Activated CD8-positive, alpha-beta memory T cell treated with anti-CD3 and anti-CD28 coated beads for 36 hours (primary cell): ENCODE results near the gene ICOSLG. TPM values are rescaled to one million over a fixed set of nuclear protein-coding genes. Genes with fewer than 3 reads are reported as not detected.
"Not testable (repeated sequence)": the region's sequence is repeated elsewhere in the genome, so short reads cannot be mapped to it uniquely, and the experiment has no call there.

Source experiments
- CTCF ChIA-PET: fragments of 350-600 bp; sonication (Branson Sonifier 250); formaldehyde crosslinking; loops from one replicate; lab custom pipeline; 2021; ENCODE audit warnings: antibody characterized with exemption; lab: Charles Lee
- POLR2A ChIA-PET: fragments of 350-600 bp; sonication (Branson Sonifier 250); formaldehyde crosslinking; loops from one replicate; lab custom pipeline; 2021; ENCODE audit warnings: antibody characterized with exemption; lab: Charles Lee
- total RNA-seq, 2 experiments: library from RNA; stranded (reverse); gene quantifications; one replicate each; pipeline ENCODE4 v1.2.3, GENCODE V29; 2021

Gene ICOSLG
- total RNA-seq, 2 experiments from 2014 or later: 1.2 to 1.4 TPM

DNA sequence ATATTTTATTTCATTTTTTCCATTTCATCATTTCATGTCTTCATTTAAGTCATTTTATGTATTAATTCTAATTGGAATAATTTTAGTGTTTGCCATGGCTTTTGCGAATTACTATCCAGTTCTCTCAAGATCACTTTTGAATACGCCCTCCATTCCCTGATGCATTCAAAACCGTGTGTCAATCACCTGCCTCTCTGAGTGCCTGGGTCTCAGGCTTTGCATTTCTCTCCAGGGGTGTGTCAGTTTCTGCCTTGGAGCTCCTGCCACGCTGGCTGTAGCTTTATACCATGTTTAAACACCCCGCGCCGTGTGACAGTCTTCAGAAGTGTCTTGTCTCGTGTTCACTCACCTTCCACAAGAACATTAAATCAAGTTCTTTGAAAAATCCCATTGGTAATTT, 28.3 kb upstream of the ICOSLG start:
- POLR2A ChIA-PET: no interaction called here
- CTCF ChIA-PET: no interaction called here

DNA sequence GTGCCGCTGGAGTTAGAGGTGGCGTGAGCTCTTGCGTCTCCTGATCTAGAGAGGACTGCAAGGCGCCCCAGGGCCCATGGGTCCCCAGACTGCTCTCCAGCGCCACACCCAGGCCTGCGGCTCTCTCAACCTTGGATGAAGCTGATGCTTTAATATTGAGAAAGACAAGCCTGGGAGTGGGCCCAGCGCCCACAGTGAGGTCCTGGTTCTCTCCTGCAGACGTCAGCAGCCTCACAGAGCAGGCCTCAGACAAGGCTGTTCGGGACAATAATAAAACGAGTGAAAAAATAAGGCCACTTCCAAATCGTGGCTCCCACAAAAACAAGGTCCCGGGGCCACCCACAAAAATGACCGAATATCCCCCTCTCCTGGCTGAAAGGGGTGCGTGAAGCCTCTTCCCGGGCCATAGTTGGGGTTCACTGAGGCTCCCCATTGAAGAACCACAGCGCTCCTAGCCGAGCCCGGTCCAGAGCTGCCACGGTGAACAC, 27.0 kb upstream of the ICOSLG start:
- ChIA-PET POLR2A (no interaction called here), CTCF (interaction anchor here (0.9 kb wide), 1 partner anchor 11 kb away, joined by 4 read pairs; no protein-coding TSS in a partner anchor)

DNA sequence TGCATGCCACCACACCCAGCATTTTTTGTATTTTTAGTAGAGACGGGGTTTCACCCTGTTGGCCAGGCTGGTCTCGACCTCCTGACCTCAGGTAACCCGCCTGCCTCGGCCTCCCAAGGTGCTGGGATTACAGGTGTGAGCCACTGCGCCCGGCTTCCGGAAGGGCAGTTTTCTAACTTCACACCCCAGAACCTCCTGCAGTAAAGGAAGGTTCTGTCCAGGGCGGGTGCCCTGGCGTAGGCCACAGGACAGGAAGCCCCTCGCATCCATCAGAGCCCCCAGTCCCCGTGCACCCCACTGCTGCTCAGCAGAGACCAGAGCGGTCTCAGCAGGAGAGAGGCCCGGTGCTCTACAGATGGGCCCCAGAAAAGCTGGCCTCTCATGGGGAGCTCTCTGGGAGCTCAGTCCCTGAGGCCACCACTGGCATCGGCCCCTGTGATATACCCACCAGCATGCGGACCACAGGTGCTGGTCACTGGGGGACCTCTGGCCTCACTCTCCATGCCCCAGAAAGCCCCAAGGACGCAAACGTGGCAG, 25.1 kb upstream of the ICOSLG start:
- ChIA-PET POLR2A (no interaction called here), CTCF (interaction anchor here (1.2 to 1.4 kb wide), 2 partner anchors 16 to 38 kb away, joined by 3 read pairs; no protein-coding TSS in a partner anchor)

DNA sequence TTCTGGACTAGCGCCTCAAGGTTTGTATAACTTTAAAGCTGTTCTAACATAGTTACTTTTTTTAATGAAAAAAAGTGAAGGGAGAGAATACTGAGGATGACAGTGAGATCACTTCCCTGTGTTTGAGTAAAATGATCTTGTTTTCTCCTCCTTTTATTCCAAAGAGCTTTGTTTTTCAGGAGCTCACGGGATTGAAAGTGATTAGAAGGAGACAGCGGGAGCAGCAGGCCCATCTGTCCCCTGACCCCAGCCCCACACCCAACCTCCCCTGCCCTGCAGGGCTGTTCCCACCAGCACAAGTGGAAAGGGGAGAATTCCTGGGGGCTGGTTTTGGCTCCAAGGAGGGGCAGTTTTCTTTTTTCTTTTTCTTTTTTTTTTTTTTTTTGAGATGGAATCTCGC, 23.0 kb upstream of the ICOSLG start:
- ChIA-PET CTCF (no interaction called here), POLR2A (no interaction called here)

DNA sequence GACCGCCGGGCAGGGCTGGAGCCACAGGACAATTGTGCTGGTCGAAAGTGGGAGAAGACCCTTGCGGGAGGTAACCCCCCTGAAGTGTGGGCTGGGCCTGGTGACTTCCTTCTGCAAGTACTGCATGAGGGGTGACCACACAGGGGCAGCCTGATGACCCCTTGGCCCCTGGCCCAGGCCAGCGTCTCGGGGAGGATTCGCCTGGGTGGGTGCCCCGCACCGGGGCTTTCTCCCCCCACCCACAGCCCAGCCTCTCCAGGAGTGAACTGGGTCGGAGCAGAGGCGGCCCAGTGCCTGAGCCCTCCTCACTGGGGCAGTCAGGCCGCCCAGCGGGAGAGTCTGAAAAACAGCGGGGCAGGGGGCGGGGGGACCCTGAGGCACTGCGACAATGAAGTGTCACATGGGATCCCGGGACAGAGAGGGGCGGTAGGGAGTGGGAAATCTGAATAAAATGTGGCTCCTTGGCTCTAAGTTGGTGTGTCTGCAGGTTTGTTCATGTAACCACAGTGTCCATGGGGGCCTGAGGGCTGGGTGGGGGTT, 22.5 kb upstream of the ICOSLG start:
- ChIA-PET CTCF (no interaction called here), POLR2A (no interaction called here)

DNA sequence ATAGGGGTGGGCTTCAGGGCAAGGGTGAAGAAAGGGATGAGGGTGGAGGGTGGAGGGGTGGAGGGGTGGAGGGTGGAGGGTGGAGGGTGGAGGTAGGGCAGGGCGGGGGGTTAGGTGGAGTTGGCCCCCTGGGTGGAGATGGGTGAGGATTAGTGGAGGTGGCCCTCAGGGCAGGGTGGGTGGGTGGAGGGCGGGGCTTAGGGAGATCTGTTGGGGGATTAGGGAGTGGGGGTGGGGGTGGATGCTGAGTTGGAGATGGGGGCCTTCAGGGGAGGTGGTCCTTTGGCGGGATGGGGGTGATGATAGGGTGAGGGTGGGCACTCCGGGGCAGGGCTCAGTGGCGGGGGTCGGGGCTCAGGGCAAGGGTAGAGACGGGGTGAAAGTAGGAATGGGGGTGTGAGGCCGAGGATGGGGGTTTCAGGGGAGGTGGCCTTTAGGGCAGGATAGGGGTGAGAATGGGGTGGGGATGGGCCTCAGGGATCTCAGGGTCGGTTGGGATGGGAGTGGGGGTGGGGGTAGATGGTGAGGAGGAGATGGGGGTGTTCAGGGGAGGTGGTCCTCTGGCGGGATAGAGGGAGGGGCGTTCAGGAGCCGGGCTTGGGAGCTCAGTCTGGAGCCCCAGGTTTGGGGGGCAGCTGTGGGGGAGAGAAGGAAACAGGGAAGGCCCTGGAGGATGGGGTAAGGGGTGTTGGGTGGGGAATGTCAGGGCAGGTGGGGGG, 21.8 kb upstream of the ICOSLG start:
- CTCF ChIA-PET: no interaction called here
- POLR2A ChIA-PET: no interaction called here

DNA sequence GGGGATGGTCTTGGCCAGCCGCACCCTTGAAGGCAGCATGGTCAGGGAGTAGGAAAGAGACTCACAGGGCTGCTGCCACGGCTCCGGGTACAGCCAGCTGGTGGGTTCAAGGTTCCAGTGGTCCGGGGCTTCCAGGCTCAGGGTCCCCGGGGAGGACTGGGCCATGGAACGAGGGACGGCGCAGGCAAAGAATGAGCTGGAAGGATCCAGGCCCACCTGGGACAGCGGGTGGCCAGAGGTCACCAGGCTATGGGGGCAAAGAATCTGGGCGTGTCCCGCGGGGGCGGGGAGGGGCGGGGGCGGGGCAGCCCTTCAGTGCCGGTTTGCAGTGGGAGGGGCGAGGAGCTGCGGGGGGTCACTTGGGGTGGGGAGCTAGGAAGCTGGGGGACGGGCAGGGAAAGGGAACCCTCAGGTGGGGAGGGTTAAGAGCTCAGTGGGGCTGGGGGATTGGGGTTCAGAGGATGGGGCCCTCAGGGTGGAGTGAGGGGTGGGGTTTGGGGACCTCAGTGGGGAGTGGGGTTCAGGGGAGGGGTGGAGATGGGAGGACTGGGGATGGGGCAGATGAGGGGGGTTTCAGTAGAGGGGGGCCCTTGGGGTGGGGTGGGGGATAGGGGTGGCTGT, 21.0 kb upstream of the ICOSLG start, which contains the start of gene DNMT3L:
Gene DNMT3L, minus strand, starts transcription at position 223 of the 621 bp plus-strand sequence. CDS start 638 bp downstream, outside the sequence.
- CTCF ChIA-PET: no interaction called here
- POLR2A ChIA-PET: interaction anchor here (0.6 kb wide), 1 partner anchor 138 kb away, joined by 3 read pairs; no protein-coding TSS in a partner anchor

DNA sequence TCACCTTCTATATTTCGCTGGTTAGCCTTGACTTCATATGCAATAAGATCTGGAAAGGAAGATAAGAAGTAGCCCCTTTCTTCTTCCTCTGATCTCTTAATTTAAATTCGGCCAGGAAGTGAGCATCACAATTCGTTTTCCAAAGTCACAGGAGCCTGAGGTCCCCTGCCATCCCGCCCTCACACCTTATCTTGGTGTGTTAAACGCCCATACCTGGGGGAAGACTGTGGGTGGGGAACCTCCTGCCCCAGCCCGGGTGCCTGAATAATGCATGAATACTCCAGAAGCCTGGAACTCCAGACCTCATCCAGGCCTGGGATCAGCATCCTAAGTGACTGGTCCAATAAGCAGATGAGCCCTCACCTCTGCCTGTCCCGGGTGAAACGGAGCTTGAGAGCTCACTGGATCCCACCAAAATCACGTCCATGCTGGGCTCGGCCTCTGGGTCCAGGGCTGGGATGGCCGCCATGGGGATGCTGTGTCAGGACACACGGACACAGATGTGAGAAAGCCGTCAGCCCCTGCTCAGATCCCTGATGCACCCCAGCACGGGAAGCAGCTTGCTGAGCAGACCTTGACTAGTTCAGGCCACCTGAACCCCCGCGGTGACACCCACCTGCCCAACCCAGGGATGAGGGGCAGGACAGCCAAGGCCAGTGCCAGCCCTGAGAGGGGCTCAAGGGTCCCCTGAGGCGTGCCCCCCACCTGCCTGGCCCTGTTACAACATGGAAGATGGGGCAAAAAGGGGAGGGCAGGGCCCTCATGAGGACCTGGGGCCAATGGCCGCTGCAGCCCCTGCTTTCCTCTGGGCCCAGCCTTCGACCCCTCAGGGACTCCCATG, 20.3 kb upstream of the ICOSLG start:
- POLR2A ChIA-PET: interaction anchor here (0.6 kb wide), 1 partner anchor 139 kb away, joined by 3 read pairs; no protein-coding TSS in a partner anchor
- CTCF ChIA-PET: no interaction called here

DNA sequence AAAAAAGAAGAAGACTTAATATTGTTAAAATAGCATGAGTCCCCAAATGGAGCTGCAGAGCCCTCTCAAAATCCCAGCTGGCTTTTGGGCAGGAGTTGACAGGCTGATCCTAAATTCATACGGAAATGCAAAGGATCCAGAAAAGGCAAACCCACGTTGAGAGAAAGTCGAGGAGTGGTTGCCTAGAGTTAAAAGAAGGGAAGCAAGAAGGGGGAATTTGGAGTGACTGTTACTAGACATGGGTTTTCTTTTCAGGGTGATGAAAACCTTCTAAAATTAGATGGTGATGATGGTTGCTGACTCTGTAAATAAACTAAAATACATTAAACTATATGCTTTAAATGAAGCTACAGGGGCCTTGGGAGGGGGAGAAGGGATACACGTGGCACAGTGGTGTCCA, 19.3 kb upstream of the ICOSLG start:
- ChIA-PET POLR2A (no interaction called here), CTCF (no interaction called here)

DNA sequence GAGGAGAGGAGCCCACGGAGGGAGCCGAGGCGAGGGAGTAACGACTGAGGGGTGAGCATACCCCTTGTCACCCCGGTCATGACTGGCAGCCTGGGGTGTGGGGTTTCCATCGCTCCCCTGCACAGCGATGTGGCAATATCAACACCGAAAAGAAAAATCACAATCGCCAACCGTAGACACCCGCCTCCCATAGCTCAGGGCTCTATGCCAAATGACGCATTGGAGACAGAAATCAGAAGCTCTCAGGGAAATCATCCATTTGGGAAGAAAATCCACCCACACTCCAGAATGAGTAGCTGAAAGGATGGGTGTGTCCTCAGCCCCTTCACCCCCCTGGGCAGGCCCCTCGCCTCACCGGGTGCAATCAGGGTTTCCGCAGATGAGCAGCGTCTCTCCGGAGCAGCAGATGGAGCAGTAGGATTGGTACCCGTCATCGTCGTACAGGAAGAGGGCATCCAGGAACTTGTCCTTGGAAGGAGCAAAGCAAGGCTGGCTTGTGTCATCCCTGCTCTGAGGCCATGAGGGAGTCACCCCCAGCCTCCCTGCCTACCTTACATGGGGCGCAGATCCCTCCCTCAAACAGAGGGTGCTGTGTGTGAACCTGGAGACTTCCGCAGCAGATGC, 18.5 kb upstream of the ICOSLG start:
- ChIA-PET CTCF (no interaction called here), POLR2A (no interaction called here)

DNA sequence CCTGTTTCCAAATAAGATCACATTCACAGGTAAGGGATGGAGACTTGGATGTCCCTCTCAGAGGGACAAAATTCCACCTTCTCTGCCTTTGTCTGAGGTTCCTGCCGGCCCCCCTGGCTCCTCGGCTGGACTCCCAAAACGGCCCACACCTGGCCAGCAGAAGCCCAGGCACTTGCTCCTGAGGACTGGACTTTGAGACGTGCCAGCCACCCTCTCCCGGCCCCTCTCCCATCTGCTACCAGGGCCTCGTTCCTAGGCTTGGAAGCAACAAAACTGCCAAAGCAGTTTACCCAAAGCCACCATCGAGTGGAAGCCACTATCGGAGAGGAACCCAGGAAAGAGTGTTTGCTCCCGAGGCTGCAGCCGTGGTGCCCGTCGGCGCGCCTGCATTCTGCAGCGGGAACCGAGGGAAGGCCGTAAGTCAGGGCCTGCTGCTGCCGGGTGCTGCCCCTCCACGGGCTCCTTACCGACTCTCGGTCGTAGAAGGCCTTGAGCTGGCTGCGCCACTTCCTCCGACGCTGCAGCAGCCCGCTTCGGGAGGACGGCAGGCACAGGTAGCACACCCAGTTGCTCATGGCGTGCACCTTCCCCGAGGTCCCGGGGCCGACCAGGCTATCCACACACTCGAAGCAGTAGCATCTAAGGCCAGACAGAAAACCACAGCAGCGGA, 17.4 kb upstream of the ICOSLG start:
- ChIA-PET POLR2A (no interaction called here), CTCF (no interaction called here)

DNA sequence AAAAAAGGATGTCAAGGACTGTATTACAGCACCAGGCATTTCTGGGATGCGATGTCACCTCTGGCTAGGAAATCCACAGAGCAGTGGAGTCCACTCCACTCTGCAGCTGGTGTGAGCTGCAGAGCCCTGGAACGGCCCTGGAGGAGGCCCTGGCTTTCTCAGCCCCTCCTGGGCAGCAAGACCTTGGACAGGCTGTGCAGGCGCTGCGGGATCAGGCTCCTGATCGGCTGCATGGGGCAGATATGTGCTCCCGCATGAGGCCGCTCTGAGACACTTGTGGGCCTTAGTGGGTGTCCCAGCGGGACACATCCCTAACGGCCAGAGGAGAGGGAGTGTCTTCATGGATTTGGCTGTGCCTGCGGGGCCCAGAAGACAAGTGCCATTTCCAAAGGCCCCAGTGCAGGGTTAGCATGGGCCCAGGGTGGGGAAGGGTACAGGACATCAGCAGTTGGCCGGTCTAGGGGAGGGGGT, 14.8 kb upstream of the ICOSLG start:
- CTCF ChIA-PET: no interaction called here

DNA sequence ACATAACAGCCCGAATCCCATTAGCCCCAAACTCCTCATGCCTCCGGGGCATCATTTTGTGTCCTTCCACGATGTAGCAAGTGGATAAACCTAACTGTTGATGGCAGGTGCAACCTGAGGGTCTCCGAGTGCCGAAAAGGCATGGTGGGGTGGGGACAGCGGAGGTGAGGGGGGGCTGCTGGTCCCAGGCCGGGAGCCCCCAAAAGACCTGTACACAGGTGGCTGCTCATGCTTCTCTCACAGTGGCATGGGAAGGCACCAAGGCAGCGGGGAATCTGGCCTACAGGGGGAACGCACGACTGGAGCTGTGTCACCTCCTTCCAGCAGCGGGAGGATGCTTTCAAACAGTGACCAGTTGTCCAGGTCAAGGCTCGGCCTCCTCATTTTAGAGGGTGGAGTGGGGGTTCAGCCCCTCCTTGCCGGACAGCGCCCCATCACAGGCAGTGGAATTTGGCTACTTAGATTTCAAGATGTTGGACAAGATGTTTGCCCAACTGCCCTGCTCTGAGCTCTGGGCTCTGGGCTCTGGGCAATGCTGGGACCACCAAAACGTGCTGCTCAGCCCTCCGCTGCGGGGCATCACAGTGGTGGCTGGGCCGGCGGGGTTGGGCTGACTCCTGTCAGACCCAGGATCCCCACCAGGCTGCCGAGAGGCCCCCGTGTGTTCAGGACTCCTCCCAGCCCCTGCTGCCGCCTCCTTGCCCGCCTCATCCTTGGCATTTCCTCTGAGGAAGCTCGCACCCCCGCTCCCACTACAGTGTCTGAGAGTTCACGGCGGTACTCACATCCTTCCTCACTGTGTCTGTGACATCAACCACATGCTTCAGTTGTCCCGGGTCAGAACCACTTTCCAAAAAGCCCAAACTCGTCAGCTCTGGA, 13.3 kb upstream of the ICOSLG start:
- ChIA-PET POLR2A (no interaction called here), CTCF (no interaction called here)

More for the DNA sequence above, 14.8 kb upstream of the ICOSLG start:
- POLR2A ChIA-PET: no interaction called here

DNA sequence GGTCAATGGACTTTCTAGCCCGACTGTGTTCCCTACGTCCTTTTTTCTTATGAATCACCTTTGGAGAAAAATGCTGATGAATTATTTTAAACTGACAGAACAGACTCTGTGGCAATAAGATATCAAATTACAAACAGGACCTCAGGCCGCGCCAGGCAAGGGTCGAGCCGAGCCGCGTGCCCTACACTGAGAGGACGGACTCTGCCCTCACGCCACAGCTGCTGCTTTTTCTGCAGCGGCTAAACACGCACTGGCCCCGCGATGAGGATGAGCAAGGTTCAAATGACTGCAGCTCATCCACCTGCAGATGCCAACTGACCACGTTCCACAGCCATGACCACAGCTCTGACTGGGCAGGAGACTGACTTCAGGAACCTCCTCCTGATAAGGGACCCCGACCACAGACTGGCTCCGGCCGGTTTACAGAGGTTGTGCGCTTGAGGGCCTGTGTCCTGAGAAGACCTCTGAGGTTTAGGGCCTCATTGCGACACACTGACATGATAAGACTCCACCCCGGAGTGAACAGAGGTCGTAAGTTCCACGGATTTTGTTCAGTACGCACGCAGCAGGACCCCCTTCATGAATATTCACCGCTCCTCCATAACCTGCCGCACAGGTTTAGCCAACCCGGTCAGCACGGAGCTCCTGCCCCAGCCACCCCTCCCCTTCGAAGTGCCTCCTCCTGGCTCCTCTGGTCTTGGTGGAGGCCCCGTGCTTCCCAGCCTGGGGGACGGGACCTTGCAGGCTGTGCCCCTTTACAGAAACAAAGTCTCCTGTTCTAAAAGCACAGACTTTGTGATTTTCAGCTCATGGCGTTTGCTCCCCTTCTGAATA, 8.7 kb upstream of the ICOSLG start:
- POLR2A ChIA-PET, CTCF ChIA-PET: not testable (repeated sequence)

DNA sequence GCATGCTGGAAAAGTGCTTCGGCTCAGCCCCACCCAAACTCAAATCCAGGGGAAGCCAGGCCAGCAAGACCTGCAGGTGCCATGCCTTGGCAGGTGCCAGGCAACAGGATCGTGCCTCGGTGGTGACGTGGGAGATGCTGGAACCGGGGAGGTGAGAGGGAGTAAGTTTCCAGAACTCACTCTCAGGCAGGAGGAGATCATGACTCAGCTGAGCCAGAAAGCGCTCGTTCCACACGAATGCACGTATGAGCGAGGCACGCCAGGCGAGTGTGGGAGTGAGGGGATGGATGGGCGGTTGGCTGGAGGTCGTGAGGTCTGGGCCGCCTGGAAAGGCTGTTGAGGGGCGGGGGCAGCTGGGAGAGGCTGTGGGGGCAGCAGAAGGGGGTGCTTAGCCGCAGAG, 7.2 kb upstream of the ICOSLG start:
- CTCF ChIA-PET, POLR2A ChIA-PET: not testable (repeated sequence)

DNA sequence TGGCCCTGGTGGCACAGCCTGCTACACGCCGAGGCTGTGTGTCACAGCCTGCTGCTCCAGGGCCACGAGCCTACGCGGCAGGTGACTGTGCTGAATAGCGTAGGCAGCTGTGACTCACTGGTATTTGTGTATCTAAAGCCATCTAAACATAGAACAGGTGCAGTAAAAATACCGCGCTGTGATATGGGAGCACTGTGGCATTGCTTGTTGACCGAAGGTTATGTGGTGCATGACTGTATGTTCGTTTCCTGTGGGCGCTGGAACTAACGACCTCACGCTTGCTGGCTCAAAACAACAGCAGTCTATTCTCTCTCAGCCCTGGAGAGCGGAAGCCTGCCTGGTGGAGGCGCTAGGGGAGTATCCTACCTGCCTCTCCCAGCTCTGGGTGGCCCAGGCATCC, 3.2 kb upstream of the ICOSLG start:
- CTCF ChIA-PET, POLR2A ChIA-PET: not testable (repeated sequence)

DNA sequence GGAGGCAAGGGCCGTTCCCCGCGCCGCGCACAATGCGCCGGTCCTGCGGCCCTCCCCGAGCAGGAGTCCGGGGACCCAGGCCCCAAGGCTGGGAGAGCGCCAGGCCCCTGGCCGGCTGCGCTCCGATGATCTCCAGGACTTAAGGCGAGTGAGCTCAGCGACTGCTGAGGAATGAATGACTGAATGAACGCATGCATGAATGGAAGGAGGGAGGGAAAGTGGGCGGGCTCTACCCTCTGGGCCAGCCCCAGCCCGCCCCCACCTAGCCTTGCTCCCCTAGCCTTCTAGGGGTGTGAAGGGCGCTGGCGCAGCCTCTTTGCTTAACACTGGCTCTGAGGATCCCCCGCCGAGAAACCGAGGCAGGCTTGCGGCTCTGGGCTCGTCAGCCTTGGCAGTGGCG, 538 bp upstream of the ICOSLG start:
- CTCF ChIA-PET, POLR2A ChIA-PET: not testable (repeated sequence)
